ENCODE results near the gene TMEM151A.
"Not testable (repeated sequence)": the region's sequence is repeated elsewhere in the genome, so short reads cannot be mapped to it uniquely, and the experiment has no call there.

TMEM151A gene

DNA sequence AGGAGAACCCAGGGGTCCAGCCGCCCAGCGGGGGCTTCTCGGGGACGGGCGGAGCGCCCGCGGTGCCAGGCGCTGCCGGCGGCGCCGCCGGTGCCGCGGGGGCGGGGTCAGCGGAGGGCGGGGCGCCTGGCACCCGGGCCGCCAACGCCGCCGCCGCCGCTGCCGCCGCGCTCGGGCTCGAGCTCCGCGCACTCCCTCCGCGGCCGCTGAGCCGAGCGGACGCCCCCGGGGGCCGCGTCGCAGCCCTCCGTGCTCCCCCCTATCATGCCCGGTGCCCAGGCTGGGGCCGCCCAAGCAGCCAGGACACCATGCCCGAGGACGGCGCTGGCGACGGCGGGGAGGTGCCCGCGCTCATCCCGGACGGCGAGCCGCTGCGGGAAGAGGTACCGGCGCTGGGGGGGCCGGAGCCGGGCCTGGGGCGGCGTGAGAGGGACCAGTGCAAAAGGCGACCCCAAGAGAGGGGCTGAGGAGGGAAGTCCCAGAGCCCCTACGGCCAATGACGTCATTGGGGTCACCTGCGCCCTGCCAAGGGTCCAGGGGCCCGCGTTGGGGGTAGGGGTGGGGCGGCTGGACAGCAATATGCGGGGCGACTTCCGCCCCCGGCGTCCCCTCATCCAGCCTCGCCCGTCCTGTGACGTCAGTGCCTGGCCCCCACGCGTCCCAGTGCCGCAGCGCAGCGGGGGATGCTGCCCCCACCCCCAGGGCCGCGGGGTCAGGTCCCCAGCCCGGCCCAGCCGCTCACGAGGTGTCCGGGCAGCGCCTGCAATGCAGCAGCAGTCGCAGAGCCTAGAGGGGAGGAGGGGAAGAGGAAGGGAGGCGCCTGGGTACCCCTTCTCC is at the start of gene TMEM151A:
TMEM151A (plus strand) TSS at position 189 of the 837 bp plus-strand sequence; CDS start at position 309, 120 bp downstream.
- no peak for DNase-seq (ENCODE audit: low read depth, low spot score)

DNA sequence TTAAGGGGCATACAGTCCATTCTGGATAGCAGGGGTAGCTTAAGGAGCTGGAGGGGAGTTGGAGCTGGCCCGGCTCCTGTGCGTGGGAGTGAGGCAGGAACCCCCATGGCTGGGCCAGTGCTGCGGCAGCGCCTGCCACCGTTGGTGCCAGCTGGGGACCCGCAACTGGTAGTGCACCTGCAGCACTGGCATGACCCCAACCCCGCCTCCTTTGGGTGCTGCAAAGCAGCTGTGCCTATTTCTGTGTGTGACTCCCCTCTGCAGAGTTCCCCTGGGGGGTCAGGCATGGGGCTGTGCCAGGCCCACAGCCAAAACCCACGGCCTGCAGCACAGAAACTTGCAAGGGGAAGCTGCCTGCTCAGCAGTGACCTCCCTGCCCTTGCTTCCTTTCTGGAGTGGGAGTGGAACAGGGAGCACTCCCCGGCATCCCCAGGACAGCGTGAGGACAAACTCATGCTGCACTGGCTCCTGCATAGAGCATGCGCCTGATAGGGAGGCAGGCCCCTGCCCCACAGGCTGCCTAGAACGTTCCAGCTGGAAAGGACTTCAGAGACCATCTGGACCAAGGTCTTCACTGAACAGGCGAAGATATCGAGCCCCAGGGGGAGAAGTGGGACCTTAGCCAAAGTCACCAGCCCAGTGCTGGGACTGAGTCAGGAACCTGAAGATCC is 49.5 kb upstream of the TMEM151A start:
- DNase-seq (ENCODE audit: low read depth, low spot score) = no peak

DNA sequence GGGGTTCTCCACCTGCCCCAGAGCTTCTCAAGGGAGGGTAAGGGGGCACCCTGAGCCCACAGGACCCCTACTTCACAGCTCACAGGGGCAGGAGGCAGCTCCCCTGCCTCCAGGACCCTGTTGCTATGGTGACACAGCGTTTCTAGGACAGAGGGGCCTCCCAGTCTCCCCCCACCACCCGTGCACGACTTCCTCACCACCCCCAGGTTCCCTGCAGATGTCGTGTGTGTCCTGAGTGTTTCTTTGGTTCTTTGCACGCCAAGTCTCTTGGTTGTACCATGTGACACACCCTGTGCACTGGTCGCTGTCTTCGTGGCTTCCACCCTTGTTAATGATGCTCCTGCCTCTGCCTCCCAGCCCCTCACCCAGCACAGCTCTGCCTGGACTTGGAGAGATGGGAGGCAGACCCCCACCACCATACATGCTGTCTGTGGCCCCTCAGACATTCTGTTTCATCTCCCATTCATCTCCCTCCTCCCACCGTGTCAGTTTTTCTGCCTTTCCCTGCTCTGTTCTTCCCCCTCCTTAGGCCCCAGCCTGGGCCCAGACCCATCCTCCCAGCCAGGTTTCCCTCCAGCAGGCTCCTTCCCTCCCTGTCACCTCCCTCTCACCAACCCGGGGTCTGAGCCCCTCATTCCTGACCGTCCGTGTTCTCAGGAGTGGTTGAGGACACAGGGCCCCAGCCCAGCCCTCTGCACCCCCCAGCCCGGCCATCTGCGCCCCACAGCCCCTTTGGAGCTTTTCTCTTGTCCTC is 47.7 kb upstream of the TMEM151A start:
- no peak for DNase-seq (ENCODE audit: low read depth, low spot score)

DNA sequence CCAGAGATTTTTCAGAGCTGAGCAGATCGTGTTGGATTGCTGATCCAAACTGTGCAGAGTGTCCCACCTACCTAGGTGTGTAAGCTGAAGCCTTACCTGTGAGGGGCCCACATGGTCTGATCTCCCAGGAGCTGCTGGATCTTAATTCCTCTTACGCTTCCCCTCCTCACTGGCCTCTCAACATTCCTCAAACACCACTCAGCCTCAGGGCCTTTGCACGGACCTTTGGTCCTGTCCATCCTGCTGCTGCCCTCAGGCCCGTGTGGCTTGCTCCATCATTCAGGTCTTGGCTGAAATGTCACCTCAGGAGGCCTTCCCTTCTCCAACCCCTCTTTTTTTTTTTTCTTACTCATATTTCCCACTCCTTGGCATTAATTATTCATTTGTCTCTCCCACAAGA is 44.4 kb upstream of the TMEM151A start:
- no peak for DNase-seq (ENCODE audit: low read depth, low spot score)

- DNase-seq (ENCODE audit: low read depth, low spot score) = no peak
Observed at GRCh38 chr11:66247801-66248200, 43.9 kb upstream of the TMEM151A start.

- DNase-seq (ENCODE audit: low read depth, low spot score) = no peak
Observed at GRCh38 chr11:66248903-66249302, 42.8 kb upstream of the TMEM151A start.

- no peak for DNase-seq (ENCODE audit: low read depth, low spot score)
Observed at GRCh38 chr11:66251809-66252208, 39.9 kb upstream of the TMEM151A start.

GRCh38 chr11:66253081-66253480 is 38.6 kb upstream of the TMEM151A start:
- not testable (repeated sequence) for DNase-seq (ENCODE audit: low read depth, low spot score)

- no peak for DNase-seq (ENCODE audit: low read depth, low spot score)
Observed at GRCh38 chr11:66258473-66258893, 33.2 kb upstream of the TMEM151A start.

- DNase-seq (ENCODE audit: low read depth, low spot score) = no peak
Observed at GRCh38 chr11:66259225-66259624, 32.5 kb upstream of the TMEM151A start.

DNA sequence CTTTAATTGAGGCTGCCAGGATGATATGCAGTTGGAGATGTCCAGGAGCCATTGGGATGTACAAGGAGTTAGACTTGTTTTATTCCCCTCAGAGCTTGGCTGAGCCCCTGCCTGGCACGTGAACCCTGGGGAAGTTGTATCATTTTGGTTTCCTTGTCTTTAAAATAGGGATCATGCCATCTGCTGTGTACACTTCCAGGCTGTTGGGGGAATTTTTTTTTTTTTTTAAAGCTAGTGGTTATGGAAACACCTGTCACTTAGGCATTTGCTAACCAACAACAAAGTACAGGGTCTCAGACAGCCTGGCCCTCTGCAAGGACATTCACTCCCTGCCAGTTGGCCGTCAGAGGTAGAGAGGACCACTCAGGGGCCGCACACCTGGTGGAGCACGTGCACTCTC is 31.7 kb upstream of the TMEM151A start:
- no peak for DNase-seq (ENCODE audit: low read depth, low spot score)

- no peak for DNase-seq (ENCODE audit: low read depth, low spot score)
Observed at GRCh38 chr11:66261578-66261977, 30.1 kb upstream of the TMEM151A start.

- DNase-seq (ENCODE audit: low read depth, low spot score) = no peak
Observed at GRCh38 chr11:66262191-66262590, 29.5 kb upstream of the TMEM151A start.

GRCh38 chr11:66262696-66263095 is 29.0 kb upstream of the TMEM151A start:
- DNase-seq (ENCODE audit: low read depth, low spot score) = no peak

DNA sequence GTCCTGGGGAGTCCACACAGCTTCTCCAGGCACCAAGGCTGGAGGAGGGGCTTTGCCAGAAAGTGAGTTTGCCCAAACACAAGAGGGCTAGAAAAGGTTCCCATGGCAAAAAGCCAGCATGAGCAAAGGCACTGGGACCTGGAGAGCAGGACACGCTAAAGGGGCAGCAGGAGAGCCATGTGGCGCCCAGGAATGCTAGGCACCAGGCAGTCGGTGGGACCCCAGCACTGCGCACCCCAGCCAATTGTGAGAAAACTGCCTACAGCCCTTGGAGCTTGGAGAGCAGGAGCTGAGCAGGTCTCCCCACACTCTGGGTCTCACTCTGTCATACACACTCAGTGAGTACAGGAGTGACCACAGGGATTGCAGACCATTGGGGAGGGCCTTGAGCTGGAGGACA is 28.5 kb upstream of the TMEM151A start:
- no peak for DNase-seq (ENCODE audit: low read depth, low spot score)

- no peak for DNase-seq (ENCODE audit: low read depth, low spot score)
Observed at GRCh38 chr11:66263785-66264184, 27.9 kb upstream of the TMEM151A start.

- no peak for DNase-seq (ENCODE audit: low read depth, low spot score)
Observed at GRCh38 chr11:66264383-66264782, 27.3 kb upstream of the TMEM151A start.

GRCh38 chr11:66264914-66265313 is 26.8 kb upstream of the TMEM151A start:
- no peak for DNase-seq (ENCODE audit: low read depth, low spot score)

DNA sequence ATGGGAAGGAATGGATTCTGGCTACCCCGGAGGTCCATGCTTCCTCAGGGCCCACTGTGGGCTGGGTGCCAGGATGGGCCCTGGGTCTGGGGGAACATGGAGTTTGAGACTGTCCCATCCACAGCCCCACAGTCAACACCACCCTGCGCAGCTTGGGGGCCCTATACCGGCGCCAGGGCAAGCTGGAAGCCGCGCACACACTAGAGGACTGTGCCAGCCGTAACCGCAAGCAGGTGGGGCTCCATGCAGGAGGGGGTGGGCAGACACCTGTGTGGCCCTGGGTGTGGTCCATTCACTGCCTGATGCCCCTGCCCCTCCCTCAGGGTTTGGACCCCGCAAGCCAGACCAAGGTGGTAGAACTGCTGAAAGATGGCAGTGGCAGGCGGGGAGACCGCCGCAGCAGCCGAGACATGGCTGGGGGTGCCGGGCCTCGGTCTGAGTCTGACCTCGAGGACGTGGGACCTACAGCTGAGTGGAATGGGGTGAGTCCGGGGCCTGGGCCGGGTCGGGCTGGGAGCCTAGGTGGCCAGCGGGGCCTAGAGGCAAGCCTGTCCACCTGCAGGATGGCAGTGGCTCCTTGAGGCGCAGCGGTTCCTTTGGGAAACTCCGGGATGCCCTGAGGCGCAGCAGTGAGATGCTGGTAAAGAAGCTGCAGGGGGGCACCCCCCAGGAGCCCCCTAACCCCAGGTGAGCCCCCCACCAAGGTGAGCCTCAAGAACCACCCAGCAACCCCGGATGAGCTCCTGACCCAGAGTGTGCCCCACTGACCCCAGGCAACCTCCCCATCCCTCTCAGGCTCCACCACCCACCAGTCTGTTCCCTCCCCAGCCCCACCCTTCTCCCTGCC is 25.9 kb upstream of the TMEM151A start:
- no peak for DNase-seq (ENCODE audit: low read depth, low spot score)

- no peak for DNase-seq (ENCODE audit: low read depth, low spot score)
Observed at GRCh38 chr11:66266378-66267038, 25.2 kb upstream of the TMEM151A start.

GRCh38 chr11:66267039-66267378 is 24.7 kb upstream of the TMEM151A start:
- DNase-seq (ENCODE audit: low read depth, low spot score) = no peak
